ENCODE data around the gene WDFY3. TPM values are rescaled to one million over a fixed set of nuclear protein-coding genes. Genes with fewer than 3 reads are reported as not detected.

The WDFY3 gene
- total and polyA plus RNA-seq, 3 donors from 2014 or later = 31.7 to 168 (median 126) TPM

GRCh38 chr4:84936123-84936522 is 30.4 kb downstream of the WDFY3 start:
- Histone ChIP-seq H3K4me1 (peaks cover 22% of the 10 kb centered on the region), H3K4me3 (no peak overlapping the region), H3K36me3 (ENCODE audit: low read depth, missing control alignments) (no peaks in the 10 kb centered on the region), H3K27me3 (no peaks in the 10 kb centered on the region), H3K9me3 (no peaks in the 10 kb centered on the region), H3K27ac (no peak overlapping the region)
- no peak for DNase-seq
- TF ChIP-seq POLR2A (IDR thresholded peaks at IDR 0.05) = no peak
- 80 to 84% methylated on average over 2 of the region's 2 CpGs for WGBS, 2 donors
- intact Hi-C loops (cut with DNase I; ENCODE audit: low total_unique reads) = no loop called here

- DNase-seq = no peak
- no peaks in the 10 kb centered on the region for H3K27me3 ChIP-seq
- peaks cover 9% of the 10 kb centered on the region for H3K4me1 ChIP-seq
- no peak overlapping the region for H3K4me3 ChIP-seq
- TF ChIP-seq CTCF (IDR thresholded peaks at IDR 0.05) (no peak), POLR2A (IDR thresholded peaks at IDR 0.05) (no peak)
- no peaks in the 10 kb centered on the region for H3K9me3 ChIP-seq
- H3K36me3 ChIP-seq (ENCODE audit: low read depth, missing control alignments) = no peaks in the 10 kb centered on the region
- 88 to 96% methylated on average over 1 of the region's 1 CpG for WGBS, 2 donors
- no peak overlapping the region for H3K27ac ChIP-seq
- intact Hi-C loops (cut with DNase I; ENCODE audit: low total_unique reads) = no loop called here
Observed at GRCh38 chr4:84932462-84932861, 34.0 kb downstream of the WDFY3 start.

DNA sequence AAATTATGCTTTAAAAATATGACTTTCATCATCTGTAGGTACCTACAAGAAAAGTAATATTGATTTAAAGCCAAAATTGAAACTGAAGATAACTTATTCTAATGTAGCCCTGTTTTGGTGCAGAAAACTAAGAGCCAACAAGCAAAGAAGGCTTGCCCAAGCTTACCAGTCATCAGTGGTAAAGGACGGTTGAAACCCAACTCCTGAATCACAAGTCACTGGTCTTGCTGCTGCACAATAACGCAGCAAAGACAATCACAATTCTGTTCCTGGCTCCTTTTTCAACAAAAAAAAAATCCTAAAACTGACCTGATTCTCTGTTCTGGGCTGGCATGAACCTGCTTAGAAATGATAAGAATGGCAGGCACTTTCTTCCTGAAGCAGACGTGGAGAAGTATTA is 34.5 kb downstream of the WDFY3 start:
- H3K27me3 ChIP-seq = no peaks in the 10 kb centered on the region
- peaks cover 4% of the 10 kb centered on the region for H3K4me1 ChIP-seq
- no peak overlapping the region for H3K4me3 ChIP-seq
- no peak for TF ChIP-seq CTCF (IDR thresholded peaks at IDR 0.05)
- TF ChIP-seq POLR2A (IDR thresholded peaks at IDR 0.05) = no peak
- H3K27ac ChIP-seq = no peak overlapping the region
- no peaks in the 10 kb centered on the region for H3K9me3 ChIP-seq
- no peaks in the 10 kb centered on the region for H3K36me3 ChIP-seq (ENCODE audit: low read depth, missing control alignments)
- no peak for DNase-seq
- intact Hi-C loops (cut with DNase I; ENCODE audit: low total_unique reads) = no loop called here
- 66 to 68% methylated on average over 3 of the region's 3 CpGs for WGBS, 2 donors

DNA sequence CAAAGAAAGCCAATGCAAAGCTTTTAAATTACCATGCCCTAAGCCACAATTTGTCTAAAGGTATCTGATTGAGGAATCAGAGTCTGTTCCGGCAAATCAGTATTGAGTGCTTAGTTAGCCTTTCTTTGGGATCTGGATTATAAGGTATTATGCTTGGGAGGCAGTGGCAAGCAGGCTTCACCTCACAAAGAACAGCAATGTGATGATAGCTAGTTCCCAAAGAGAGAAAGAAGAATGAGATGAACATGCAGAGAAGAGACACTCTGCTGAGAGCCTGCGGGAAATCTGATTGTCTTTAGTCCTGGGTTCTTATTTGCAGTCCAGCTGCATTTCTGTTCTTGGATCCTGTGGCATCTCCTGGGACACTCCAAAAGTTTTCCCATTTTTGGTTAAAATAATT is 35.2 kb downstream of the WDFY3 start:
- Histone ChIP-seq H3K4me1 (no peaks in the 10 kb centered on the region), H3K9me3 (no peaks in the 10 kb centered on the region), H3K4me3 (no peak overlapping the region), H3K27ac (no peak overlapping the region), H3K36me3 (ENCODE audit: low read depth, missing control alignments) (no peaks in the 10 kb centered on the region), H3K27me3 (no peaks in the 10 kb centered on the region)
- TF ChIP-seq POLR2A (IDR thresholded peaks at IDR 0.05) = no peak
- no peak for TF ChIP-seq CTCF (IDR thresholded peaks at IDR 0.05)
- 92% methylated on average over 2 of the region's 2 CpGs for WGBS, 2 donors
- DNase-seq = no peak
- intact Hi-C loops (cut with DNase I; ENCODE audit: low total_unique reads) = no loop called here

- TF ChIP-seq POLR2A (IDR thresholded peaks at IDR 0.05) (no peak), CTCF (IDR thresholded peaks at IDR 0.05) (no peak)
- Histone ChIP-seq H3K36me3 (ENCODE audit: low read depth, missing control alignments) (no peaks in the 10 kb centered on the region), H3K27me3 (no peaks in the 10 kb centered on the region), H3K4me1 (no peaks in the 10 kb centered on the region), H3K27ac (no peak overlapping the region), H3K4me3 (no peak overlapping the region), H3K9me3 (no peaks in the 10 kb centered on the region)
- intact Hi-C loops (cut with DNase I; ENCODE audit: low total_unique reads) = no loop called here
- WGBS, 2 donors = 94 to 97% methylated on average over 5 of the region's 5 CpGs
- DNase-seq = no peak
Observed at GRCh38 chr4:84928089-84928488, 38.4 kb downstream of the WDFY3 start.

All from testis (tissue), 3 donors.